OCI-LY1 (cell line): Measurements from ENCODE around the gene ZNF665.

Source experiments
- H2AFZ ChIP-seq: fragments of 200-600 bp; sonication (generic), shearing (Covaris generic); 2 replicates; pipeline ENCODE4 v1.6.0; 2014; ENCODE audit warnings: antibody characterized with exemption, mild to moderate bottlenecking, low read length
- H3F3A ChIP-seq: fragments of 200-600 bp; sonication (generic), shearing (Covaris generic); 2 replicates; pipeline ENCODE4 v1.6.0; 2014; ENCODE audit warnings: mild to moderate bottlenecking, antibody characterized with exemption, low read length, moderate library complexity; ENCODE audit not compliant: insufficient read depth
- H3K27ac ChIP-seq: fragments of 200-600 bp; sonication (generic); 2 replicates; pipeline ENCODE4 v1.5.1; 2014; ENCODE audit warnings: low read length, mixed run types, mild to moderate bottlenecking, low read depth; ENCODE audit not compliant: poor library complexity, severe bottlenecking
- H3K27me3 ChIP-seq: fragments of 200-600 bp; sonication (generic); 2 replicates; pipeline ENCODE4 v1.6.0; 2014; ENCODE audit warnings: antibody characterized with exemption, mild to moderate bottlenecking, low read length, moderate library complexity; ENCODE audit not compliant: insufficient read depth
- H3K36me3 ChIP-seq: fragments of 200-600 bp; sonication (generic); 2 replicates; pipeline ENCODE4 v1.6.1; 2014; ENCODE audit warnings: mild to moderate bottlenecking, antibody characterized with exemption, low read length, moderate library complexity, mixed read lengths; ENCODE audit not compliant: insufficient read depth
- H3K4me1 ChIP-seq: fragments of 200-600 bp; sonication (generic); 2 replicates; pipeline ENCODE4 v1.5.1; 2014; ENCODE audit warnings: mild to moderate bottlenecking, low read length, moderate library complexity; ENCODE audit not compliant: insufficient read depth, severe bottlenecking
- H3K4me2 ChIP-seq: fragments of 200-600 bp; sonication (generic), shearing (Covaris generic); 2 replicates; pipeline ENCODE4 v1.6.1; 2014; ENCODE audit warnings: low read length
- H3K4me3 ChIP-seq: fragments of 200-600 bp; sonication (generic); 2 replicates; pipeline ENCODE4 v1.5.1; 2014; ENCODE audit warnings: low read length, low read depth, mild to moderate bottlenecking, mixed read lengths; ENCODE audit not compliant: poor library complexity, severe bottlenecking
- H3K79me2 ChIP-seq: fragments of 200-600 bp; shearing (Covaris generic); 2 replicates; pipeline ENCODE4 v1.6.1; 2016; ENCODE audit warnings: mixed run types, low read length, mixed read lengths; ENCODE audit not compliant: insufficient read depth
- H3K9ac ChIP-seq: fragments of 200-600 bp; sonication (generic), shearing (Covaris generic); 2 replicates; pipeline ENCODE4 v1.6.1; 2014; ENCODE audit warnings: mild to moderate bottlenecking, low read length, mixed read lengths
- H3K9me2 ChIP-seq: fragments of 200-600 bp; sonication (generic), shearing (Covaris generic); 2 replicates; pipeline ENCODE4 v1.6.1; 2014; ENCODE audit warnings: low read depth, mild to moderate bottlenecking, low read length, mixed read lengths
- H3K9me3 ChIP-seq: fragments of 200-600 bp; shearing (Covaris generic); 2 replicates; pipeline ENCODE4 v1.6.1; 2014; ENCODE audit warnings: low read length, mixed read lengths
- H4K20me1 ChIP-seq: fragments of 200-600 bp; sonication (generic), shearing (Covaris generic); 2 replicates; pipeline ENCODE4 v1.6.0; 2016; ENCODE audit warnings: mild to moderate bottlenecking, low read length; ENCODE audit not compliant: insufficient read depth
- EZH2 ChIP-seq: fragments of 200-600 bp; sonication (generic), shearing (Covaris generic); IDR thresholded peaks from 2 replicates; pipeline ENCODE4 v1.8.0; 2017; ENCODE audit warnings: borderline replicate concordance, mixed run types, mild to moderate bottlenecking, antibody characterized with exemption, low read length, moderate library complexity, mixed read lengths
- TF ChIP-seq, protein P1 (sequence below): fragments of 200-600 bp; sonication (generic), shearing (Covaris generic); IDR thresholded peaks from 2 replicates; pipeline ENCODE4 v1.5.1; 2017; ENCODE audit warnings: mild to moderate bottlenecking, antibody characterized with exemption, low read length, moderate library complexity, mixed read lengths

Gene ZNF665

GRCh38 chr19:53156850-53157249 is 36.3 kb downstream of the ZNF665 start:
- no peak for TF ChIP-seq EZH2
- TF ChIP-seq, protein P1, sequence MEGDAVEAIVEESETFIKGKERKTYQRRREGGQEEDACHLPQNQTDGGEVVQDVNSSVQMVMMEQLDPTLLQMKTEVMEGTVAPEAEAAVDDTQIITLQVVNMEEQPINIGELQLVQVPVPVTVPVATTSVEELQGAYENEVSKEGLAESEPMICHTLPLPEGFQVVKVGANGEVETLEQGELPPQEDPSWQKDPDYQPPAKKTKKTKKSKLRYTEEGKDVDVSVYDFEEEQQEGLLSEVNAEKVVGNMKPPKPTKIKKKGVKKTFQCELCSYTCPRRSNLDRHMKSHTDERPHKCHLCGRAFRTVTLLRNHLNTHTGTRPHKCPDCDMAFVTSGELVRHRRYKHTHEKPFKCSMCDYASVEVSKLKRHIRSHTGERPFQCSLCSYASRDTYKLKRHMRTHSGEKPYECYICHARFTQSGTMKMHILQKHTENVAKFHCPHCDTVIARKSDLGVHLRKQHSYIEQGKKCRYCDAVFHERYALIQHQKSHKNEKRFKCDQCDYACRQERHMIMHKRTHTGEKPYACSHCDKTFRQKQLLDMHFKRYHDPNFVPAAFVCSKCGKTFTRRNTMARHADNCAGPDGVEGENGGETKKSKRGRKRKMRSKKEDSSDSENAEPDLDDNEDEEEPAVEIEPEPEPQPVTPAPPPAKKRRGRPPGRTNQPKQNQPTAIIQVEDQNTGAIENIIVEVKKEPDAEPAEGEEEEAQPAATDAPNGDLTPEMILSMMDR = no peak
- Histone ChIP-seq H3K4me2 (no peak overlapping the region), H3K4me1 (no peaks in the 10 kb centered on the region)

GRCh38 chr19:53147645-53148044 is 45.5 kb downstream of the ZNF665 start:
- no peaks in the 10 kb centered on the region for H3K9me2 ChIP-seq
- no peak overlapping the region for H3K27ac ChIP-seq
- H3K9ac ChIP-seq = no peak overlapping the region
- H4K20me1 ChIP-seq = no peaks in the 10 kb centered on the region
- no peak overlapping the region for H3K4me3 ChIP-seq
- peaks cover 8% of the 10 kb centered on the region; the same call in 1 of the 2 replicates for H3K9me3 ChIP-seq
- no peaks in the 10 kb centered on the region for H3K27me3 ChIP-seq
- TF ChIP-seq, protein P1 = no peak
- TF ChIP-seq EZH2 = no peak
- no peak overlapping the region for H3K4me2 ChIP-seq
- H3K79me2 ChIP-seq = no peaks in the 10 kb centered on the region
- H3K4me1 ChIP-seq = no peaks in the 10 kb centered on the region
- H3K36me3 ChIP-seq = no peaks in the 10 kb centered on the region
- H2AFZ ChIP-seq = no peak overlapping the region
- H3F3A ChIP-seq = no peaks in the 10 kb centered on the region

More at GRCh38 chr19:53156850-53157249, 36.3 kb downstream of the ZNF665 start:
- Histone ChIP-seq H3K36me3 (no peaks in the 10 kb centered on the region), H3K4me3 (no peak overlapping the region), H3K27ac (no peak overlapping the region), H3K9me3 (no peaks in the 10 kb centered on the region; the same call in 1 of the 2 replicates), H4K20me1 (no peaks in the 10 kb centered on the region), H3K9me2 (no peaks in the 10 kb centered on the region), H3F3A (no peaks in the 10 kb centered on the region), H2AFZ (no peak overlapping the region), H3K9ac (no peak overlapping the region), H3K79me2 (no peaks in the 10 kb centered on the region), H3K27me3 (no peaks in the 10 kb centered on the region)

DNA sequence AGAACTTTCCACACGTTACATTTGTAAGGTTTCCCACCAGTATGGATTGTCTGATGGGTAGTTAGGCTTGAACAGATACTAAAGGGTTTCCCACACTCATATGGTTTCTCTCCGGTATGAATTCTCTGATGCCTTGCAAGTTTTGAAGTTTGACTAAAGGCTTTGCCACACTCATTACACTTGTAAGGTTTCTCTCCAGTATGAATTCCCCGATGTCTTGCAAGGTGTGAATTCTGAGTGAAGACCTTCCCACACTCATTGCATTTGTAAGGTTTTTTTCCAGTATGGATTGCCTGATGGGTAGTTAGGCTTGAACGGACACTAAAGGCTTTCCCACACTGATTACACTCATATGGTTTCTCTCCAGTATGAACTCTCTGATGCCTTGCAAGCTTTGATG is 52.8 kb downstream of the ZNF665 start:
- Histone ChIP-seq H3F3A (no peaks in the 10 kb centered on the region), H3K79me2 (no peaks in the 10 kb centered on the region), H3K4me2 (no peak overlapping the region), H3K9me3 (peaks cover 16% of the 10 kb centered on the region; the same call in 1 of the 2 replicates), H4K20me1 (no peaks in the 10 kb centered on the region), H3K4me3 (no peak overlapping the region), H3K9me2 (no peaks in the 10 kb centered on the region), H3K36me3 (no peaks in the 10 kb centered on the region), H2AFZ (no peak overlapping the region), H3K27ac (no peak overlapping the region), H3K4me1 (no peaks in the 10 kb centered on the region), H3K9ac (no peak overlapping the region), H3K27me3 (no peaks in the 10 kb centered on the region)
- TF ChIP-seq, protein P1 = no peak
- TF ChIP-seq EZH2 = no peak
